ENCODE results near the gene ANKRD24. TPM values are rescaled to one million over a fixed set of nuclear protein-coding genes. Genes with fewer than 3 reads are reported as not detected.
"Not testable (repeated sequence)": the region's sequence is repeated elsewhere in the genome, so short reads cannot be mapped to it uniquely, and the experiment has no call there.

Gene ANKRD24
- total and polyA plus RNA-seq, 7 donors = 0.36 to 1.2 (median 0.72) TPM; not detected in 1

- H3K4me1 ChIP-seq = no peaks in the 10 kb centered on the region
- TF ChIP-seq POLR2AphosphoS5 (IDR thresholded peaks at IDR 0.05) (no peak), CTCF (IDR thresholded peaks at IDR 0.05) (no peak), POLR2A (IDR thresholded peaks at IDR 0.05) (no peak), EP300 (IDR thresholded peaks at IDR 0.05) (no peak)
- no peak overlapping the region for H3K27ac ChIP-seq
- H3K4me3 ChIP-seq = no peak overlapping the region
- peaks cover 12 to 58% (median 22%) of the 10 kb centered on the region in 3 donors for H3K27me3 ChIP-seq
- no peaks in the 10 kb centered on the region for H3K36me3 ChIP-seq
- intact Hi-C loops (cut with DNase I) = no loop called here
- 46 to 69% methylated on average over 2 of the region's 2 CpGs for WGBS, 2 donors
- DNase-seq = no peak
- H3K9me3 ChIP-seq = no peaks in the 10 kb centered on the region
Measured at GRCh38 chr19:4228765-4229178, 46.3 kb downstream of the ANKRD24 start.

GRCh38 chr19:4229179-4229931, 46.9 kb downstream of the ANKRD24 start, which contains the start of gene EBI3:
Gene EBI3, plus strand, starts transcription at chr19:4229523. Its CDS starts 28 bp downstream, at chr19:4229551.
- WGBS, 2 donors = 8 to 14% methylated on average over 19 of the region's 19 CpGs
- Histone ChIP-seq H3K27me3 (peaks cover 12 to 64% (median 22%) of the 10 kb centered on the region in 3 donors), H3K4me1 (no peaks in the 10 kb centered on the region), H3K27ac (no peak within 1 kb of the TSS), H3K36me3 (no peaks in the 10 kb centered on the region), H3K9me3 (no peaks in the 10 kb centered on the region), H3K4me3 (peak within 1 kb of the TSS in 2 of 4 donors; percentile 2 to 11)
- TF ChIP-seq EP300 (IDR thresholded peaks at IDR 0.05) (no peak), CTCF (IDR thresholded peaks at IDR 0.05) (no peak), POLR2AphosphoS5 (IDR thresholded peaks at IDR 0.05) (no peak), POLR2A (IDR thresholded peaks at IDR 0.05) (no peak)
- DNase-seq = no peak
- intact Hi-C loops (cut with DNase I) = no loop called here

- DNase-seq; intact Hi-C loops (cut with DNase I); H3K36me3 ChIP-seq; H3K27ac ChIP-seq; H3K4me3 ChIP-seq; H3K9me3 ChIP-seq; H3K4me1 ChIP-seq: not testable (repeated sequence)
- peaks cover 12 to 67% (median 22%) of the 10 kb centered on the region in 3 donors for H3K27me3 ChIP-seq
- 78 to 90% methylated on average over 6 of the region's 6 CpGs for WGBS, 2 donors
Measured at GRCh38 chr19:4230237-4230636, 47.7 kb downstream of the ANKRD24 start.

GRCh38 chr19:4231521-4231920, 49.0 kb downstream of the ANKRD24 start:
- H3K36me3 ChIP-seq; H3K4me1 ChIP-seq; H3K4me3 ChIP-seq; H3K9me3 ChIP-seq; intact Hi-C loops (cut with DNase I); H3K27ac ChIP-seq; DNase-seq: not testable (repeated sequence)
- WGBS, 2 donors = 86 to 93% methylated on average over 6 of the region's 6 CpGs
- H3K27me3 ChIP-seq = peaks cover 12 to 67% (median 22%) of the 10 kb centered on the region in 3 donors

GRCh38 chr19:4232139-4232538, 49.6 kb downstream of the ANKRD24 start:
- H3K27ac ChIP-seq; H3K36me3 ChIP-seq; intact Hi-C loops (cut with DNase I); H3K4me1 ChIP-seq; H3K4me3 ChIP-seq; DNase-seq; H3K9me3 ChIP-seq: not testable (repeated sequence)
- H3K27me3 ChIP-seq = peaks cover 12 to 66% (median 22%) of the 10 kb centered on the region in 3 donors
- WGBS, 2 donors = 76 to 82% methylated on average over 5 of the region's 5 CpGs

- Histone ChIP-seq H3K4me1 (no peaks in the 10 kb centered on the region), H3K4me3 (no peak overlapping the region), H3K36me3 (no peaks in the 10 kb centered on the region), H3K27ac (no peak overlapping the region), H3K9me3 (no peaks in the 10 kb centered on the region), H3K27me3 (peaks cover 12 to 60% (median 22%) of the 10 kb centered on the region in 3 donors)
- no peak for DNase-seq
- 25 to 51% methylated on average over 21 of the region's 21 CpGs for WGBS, 2 donors
- intact Hi-C loops (cut with DNase I) = no loop called here
- no peak for TF ChIP-seq POLR2AphosphoS5 (IDR thresholded peaks at IDR 0.05)
- TF ChIP-seq CTCF (IDR thresholded peaks at IDR 0.05) = no peak
- TF ChIP-seq EP300 (IDR thresholded peaks at IDR 0.05) = no peak
- TF ChIP-seq POLR2A (IDR thresholded peaks at IDR 0.05) = no peak
Measured at GRCh38 chr19:4232614-4233281, 50.3 kb downstream of the ANKRD24 start.
